Measurements from ENCODE around the gene KATNA1. TPM values are rescaled to one million over a fixed set of nuclear protein-coding genes. Genes with fewer than 3 reads are reported as not detected.

KATNA1 gene
- total and polyA plus RNA-seq, 9 of the 15 experiments (the other 6 are each of a cell fraction or from before 2014, with no cell fraction given) = 22.5 to 76.9 (median 45.0) TPM

- TF ChIP-seq KDM4B (IDR thresholded peaks at IDR 0.05; ENCODE audit: borderline replicate concordance in 2 of 2, low read depth in 1 of 2) = peak in 1 of 2 experiments; percentile 30; a peak in 1 of 4 replicates
- TF ChIP-seq ZNF277 (CRISPR knock-in tag; IDR thresholded peaks at IDR 0.05; ENCODE audit: borderline replicate concordance) = no peak
- TF ChIP-seq ZC3H8 (IDR thresholded peaks at IDR 0.05) = no peak
- no peak; the same call in 1 of the 2 replicates for TF ChIP-seq LARP7 (IDR thresholded peaks at IDR 0.05)
- no peak; the same call in 1 of the 2 replicates for TF ChIP-seq PKNOX1 (IDR thresholded peaks at IDR 0.05)
- no peak; the same call in 1 of the 2 replicates for TF ChIP-seq ZBTB1 (CRISPR knock-in tag; IDR thresholded peaks at IDR 0.05; ENCODE audit: borderline replicate concordance, low read depth)
- TF ChIP-seq SMARCC2 (IDR thresholded peaks at IDR 0.05; ENCODE audit: low read depth) = no peak
- no peak for TF ChIP-seq BRD4 (IDR thresholded peaks at IDR 0.05)
- TF ChIP-seq HNRNPH1 (optimal IDR thresholded peaks at IDR 0.05; ENCODE audit: low read depth, low read length) = no peak
- no peak for TF ChIP-seq ADNP (tag; IDR thresholded peaks at IDR 0.05)
- TF ChIP-seq BACH1 (tag; IDR thresholded peaks at IDR 0.05) = no peak
- no peak for TF ChIP-seq ZNF449 (CRISPR knock-in tag; IDR thresholded peaks at IDR 0.05)
- TF ChIP-seq EZH2 (IDR thresholded peaks at IDR 0.05; ENCODE audit: borderline replicate concordance, low read depth, low read length) = no peak
- no peak for TF ChIP-seq CEBPB (tag; IDR thresholded peaks at IDR 0.05)
- TF ChIP-seq SREBF2 (CRISPR knock-in tag; IDR thresholded peaks at IDR 0.05) = no peak
- no peak for TF ChIP-seq SNRNP70 (optimal IDR thresholded peaks at IDR 0.05; ENCODE audit: low read depth, low read length)
- no peak for TF ChIP-seq ZNF830 (CRISPR knock-in tag; IDR thresholded peaks at IDR 0.05)
- peak; percentile 96 for TF ChIP-seq MYC (IDR thresholded peaks at IDR 0.05; ENCODE audit: low read depth, low read length)
- TF ChIP-seq MYC (CRISPR knock-in tag; IDR thresholded peaks at IDR 0.05; ENCODE audit: borderline replicate concordance, low read depth) = peak; percentile 78; the same call in 1 of the 2 replicates
- peak; percentile 96 for TF ChIP-seq LCOR (CRISPR knock-in tag; IDR thresholded peaks at IDR 0.05)
- TF ChIP-seq MED1 (CRISPR knock-in tag; IDR thresholded peaks at IDR 0.05; ENCODE audit: borderline replicate concordance) = no peak
- peak; percentile 47; the same call in 1 of the 2 replicates for TF ChIP-seq SMAD3 (CRISPR knock-in tag; conservative IDR thresholded peaks at IDR 0.05)
- no peak for TF ChIP-seq TRIM25 (IDR thresholded peaks at IDR 0.05; ENCODE audit: borderline replicate concordance)
Measured at GRCh38 chr6:149648148-149649145, at the start of gene KATNA1 (continued).
